Activated gamma-delta T cell (primary cell): ENCODE results near the gene PRDM16.

Experiments
- DNase-seq: peaks from one replicate; lab custom pipeline; 2025; lab: John Stamatoyannopoulos, UW

The PRDM16 gene

GRCh38 chr1:3339856-3340255 is 270.9 kb downstream of the PRDM16 start:
- DNase-seq, result no peak

DNA sequence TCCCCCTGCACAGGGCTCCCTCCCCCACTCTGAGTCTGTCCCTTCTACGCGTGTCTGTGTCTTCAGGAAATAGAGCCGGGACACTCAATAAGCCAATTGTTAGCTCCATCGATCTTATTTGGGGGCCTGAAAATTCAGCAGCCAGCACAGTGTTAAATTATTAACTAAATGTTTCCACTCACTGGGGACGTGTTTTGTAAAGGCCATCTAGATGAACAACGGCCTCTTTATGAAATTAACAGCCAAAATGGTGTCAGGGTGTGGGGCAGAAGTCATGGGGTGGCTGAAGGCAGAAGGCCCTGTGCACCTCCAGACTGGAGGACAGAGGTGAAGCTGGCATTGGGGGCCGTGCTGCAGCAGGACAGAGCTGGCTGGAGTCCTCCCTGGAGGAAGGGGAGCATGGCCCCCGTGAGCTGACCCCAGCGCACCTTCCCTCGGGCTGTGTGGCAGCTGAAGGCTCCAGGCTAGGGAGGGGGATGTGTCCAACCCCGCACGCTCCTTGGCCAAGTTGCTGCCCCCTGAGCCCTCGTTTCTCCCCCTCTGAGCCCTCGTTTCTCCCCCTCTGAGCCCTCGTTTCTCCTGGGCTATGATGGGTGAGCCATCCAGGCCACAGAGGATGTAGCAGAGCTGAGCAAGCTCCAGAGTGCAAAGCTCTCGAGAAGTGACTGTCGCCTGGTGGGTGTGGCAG is 271.7 kb downstream of the PRDM16 start:
- no peak for DNase-seq

- no peak for DNase-seq
Observed at GRCh38 chr1:3341236-3341994, 272.4 kb downstream of the PRDM16 start.

DNA sequence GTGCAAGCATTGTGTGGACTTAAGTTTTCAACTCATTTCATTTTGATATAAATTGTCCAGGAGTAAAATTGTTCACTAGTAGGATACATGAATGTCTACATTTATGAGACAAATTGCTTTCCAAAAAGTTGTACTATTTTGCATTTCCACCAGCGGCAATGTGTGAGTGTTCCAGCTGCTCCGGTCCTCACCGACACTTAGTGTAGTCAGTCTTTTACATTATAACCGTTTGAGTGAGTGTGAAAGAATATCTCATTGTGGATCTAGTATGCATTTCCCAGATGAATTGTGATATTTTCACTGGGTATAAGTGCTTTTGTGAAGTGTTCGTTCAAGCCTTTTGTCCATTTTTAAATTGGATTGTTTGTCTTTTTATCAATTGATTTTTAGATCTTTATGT is 274.0 kb downstream of the PRDM16 start:
- no peak for DNase-seq

GRCh38 chr1:3344395-3344794 is 275.4 kb downstream of the PRDM16 start:
- DNase-seq, result no peak

- no peak for DNase-seq
Observed at GRCh38 chr1:3345792-3346191, 276.8 kb downstream of the PRDM16 start.

DNA sequence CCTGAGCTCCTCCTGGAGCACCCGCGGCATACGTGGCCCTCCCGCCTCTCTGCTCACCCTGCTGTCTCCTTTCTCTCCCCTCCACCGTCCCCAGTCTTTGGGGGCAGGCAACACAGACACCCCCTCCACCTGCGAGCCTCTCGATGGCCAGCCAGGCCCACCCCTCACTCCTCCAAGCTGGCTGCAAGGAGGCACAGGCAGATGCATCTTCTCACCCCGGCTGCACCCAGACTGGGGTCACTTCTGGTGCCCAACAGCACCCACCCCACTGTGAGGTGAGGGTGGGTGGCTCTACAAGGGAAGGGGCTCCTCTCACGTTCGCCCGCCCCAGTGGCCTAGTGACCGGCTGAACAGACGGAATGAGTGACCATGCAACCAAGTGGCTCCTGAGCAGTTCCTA is 277.5 kb downstream of the PRDM16 start:
- no peak for DNase-seq

GRCh38 chr1:3347257-3348020 is 278.4 kb downstream of the PRDM16 start:
- no peak for DNase-seq

- no peak for DNase-seq
Observed at GRCh38 chr1:3348196-3348865, 279.3 kb downstream of the PRDM16 start.

- DNase-seq, result no peak
Observed at GRCh38 chr1:3349161-3349967, 280.4 kb downstream of the PRDM16 start.

DNA sequence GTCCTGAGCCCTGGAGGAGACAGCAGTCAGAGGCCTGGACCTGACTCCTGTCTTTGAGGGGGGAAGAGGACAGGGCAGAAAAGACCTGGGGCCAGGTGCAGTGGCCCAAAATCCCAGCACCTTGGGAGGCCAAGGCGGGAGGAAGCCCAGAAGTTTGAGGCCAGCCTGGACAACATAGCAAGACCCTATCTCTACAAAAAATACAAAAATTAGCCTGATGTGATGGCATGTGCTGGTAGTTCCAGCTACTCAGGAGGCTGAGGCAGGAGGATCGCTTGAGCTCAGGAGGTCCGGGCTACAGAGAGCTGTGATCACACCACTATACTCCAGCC is 280.9 kb downstream of the PRDM16 start:
- no peak for DNase-seq

DNA sequence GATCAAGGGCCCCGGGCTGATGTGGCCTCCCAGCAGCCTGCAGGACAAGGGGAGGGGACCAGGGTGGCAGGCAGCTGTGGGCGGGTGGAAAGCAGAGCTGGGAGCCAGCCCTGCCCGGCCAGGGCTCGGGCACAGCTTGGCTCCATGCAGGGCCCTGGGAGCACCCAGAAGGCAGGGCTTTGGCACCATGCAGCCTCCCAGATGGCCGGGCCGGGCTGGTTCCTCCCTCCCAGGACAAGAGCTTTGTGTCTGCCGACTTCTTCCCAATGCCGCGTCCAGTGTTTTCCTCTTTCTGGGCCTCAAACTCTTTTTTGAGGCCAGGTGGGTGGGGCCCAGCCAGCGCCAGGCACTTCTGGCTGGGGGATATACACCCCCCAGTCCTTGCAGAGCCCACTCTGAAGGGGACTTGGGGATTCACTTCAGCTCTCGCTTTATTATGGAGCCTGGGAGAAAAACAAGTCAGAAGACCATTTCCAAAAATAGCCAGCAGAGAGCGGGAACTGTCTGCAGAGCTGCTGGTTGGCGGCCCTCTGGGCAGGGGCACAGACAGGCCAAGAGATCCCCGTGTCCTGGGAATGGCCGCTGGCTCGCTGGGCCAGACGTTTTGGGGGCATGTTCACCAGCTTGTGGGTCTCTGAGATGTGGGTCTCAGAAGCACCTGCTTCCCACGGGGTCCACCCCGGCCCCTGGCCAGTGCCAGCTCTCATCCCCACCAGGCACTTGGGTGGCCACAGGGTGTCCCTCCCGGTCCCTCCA is 281.7 kb downstream of the PRDM16 start:
- DNase-seq, result no peak

- no peak for DNase-seq
Observed at GRCh38 chr1:3351449-3352298, 282.7 kb downstream of the PRDM16 start.

DNA sequence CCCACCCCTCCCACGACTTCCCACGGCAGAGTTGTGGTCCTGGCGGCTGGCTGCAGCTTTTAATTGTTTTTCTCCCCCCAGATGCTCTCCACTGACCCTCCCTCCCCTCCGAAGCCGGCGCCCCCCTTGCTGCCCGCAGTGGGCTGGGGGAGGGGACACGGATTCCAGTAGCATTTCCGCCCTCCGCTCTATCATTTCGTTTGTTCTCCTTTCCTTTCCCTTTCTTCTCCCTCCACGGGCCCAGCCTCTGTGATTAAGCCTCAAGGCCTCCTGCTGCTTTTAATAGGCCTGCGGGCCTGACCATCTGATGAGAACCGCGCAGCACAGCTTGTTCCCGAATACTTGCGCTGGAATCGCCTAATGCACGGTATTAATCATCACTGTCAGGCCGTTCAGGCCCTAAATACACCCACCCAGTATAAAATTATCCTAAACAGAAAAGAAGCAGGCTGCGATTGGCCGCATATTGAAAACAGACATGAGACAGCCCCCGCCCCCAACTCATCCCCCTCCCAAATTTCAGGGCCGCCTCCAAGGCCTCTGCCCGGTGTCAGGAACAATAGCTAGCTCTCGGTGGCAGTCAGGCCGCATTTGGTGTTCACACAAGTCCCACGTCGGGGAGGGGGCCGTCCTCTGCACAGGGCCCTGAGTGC is 283.4 kb downstream of the PRDM16 start:
- no peak for DNase-seq

- no peak for DNase-seq
Observed at GRCh38 chr1:3352952-3353331, 283.9 kb downstream of the PRDM16 start.

GRCh38 chr1:3353876-3354275 is 284.9 kb downstream of the PRDM16 start:
- no peak for DNase-seq

DNA sequence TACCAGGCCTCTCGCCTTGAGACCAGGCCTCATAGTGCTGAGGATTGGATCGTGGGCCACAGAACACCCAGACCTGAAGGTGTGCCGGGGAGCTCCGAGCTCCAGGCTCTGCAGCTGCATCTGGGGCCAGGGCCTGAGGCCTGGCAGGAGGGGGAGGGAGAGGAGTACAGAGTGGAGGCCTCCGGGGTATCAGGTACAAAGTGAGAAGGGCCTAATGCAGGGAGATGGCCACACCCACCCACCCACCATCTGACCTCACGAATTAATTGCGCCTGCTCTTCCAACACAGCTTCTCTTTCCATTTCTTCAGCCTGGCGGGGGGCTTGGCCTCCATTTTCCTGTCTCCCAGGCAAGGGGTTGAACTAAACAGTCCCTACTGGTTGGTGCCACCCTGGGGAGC is 286.1 kb downstream of the PRDM16 start:
- DNase-seq, result no peak

- no peak for DNase-seq
Observed at GRCh38 chr1:3355894-3356826, 287.2 kb downstream of the PRDM16 start.
